HUES64 (cell line): ENCODE data around the gene LEPROT.
A peak's percentile ranks its signal among the peaks of the same experiment; 100 is the strongest.

Source experiments
- H3K27ac ChIP-seq: 2 replicates; pipeline ENCODE4 v1.7.0; 2013; ENCODE audit warnings: low read depth, low read length, inconsistent platforms
- H3K27me3 ChIP-seq: 2 replicates; pipeline ENCODE4 v1.6.1; 2013; ENCODE audit warnings: mild to moderate bottlenecking, low read length; ENCODE audit not compliant: insufficient read depth
- H3K36me3 ChIP-seq: 2 replicates; pipeline ENCODE4 v1.6.1; 2013; ENCODE audit warnings: mild to moderate bottlenecking, low read length; ENCODE audit not compliant: insufficient read depth
- H3K4me1 ChIP-seq: 2 replicates; pipeline ENCODE4 v1.6.1; 2013; ENCODE audit warnings: mild to moderate bottlenecking, low read length, moderate library complexity; ENCODE audit not compliant: insufficient read depth
- H3K4me3 ChIP-seq: 2 replicates; pipeline ENCODE4 v1.5.1; 2013; ENCODE audit warnings: mild to moderate bottlenecking, low read length, moderate library complexity
- H3K9ac ChIP-seq: 2 replicates; pipeline ENCODE4 v1.6.1; 2013; ENCODE audit warnings: mild to moderate bottlenecking, low read depth, low read length
- H3K9me3 ChIP-seq: 2 replicates; pipeline ENCODE4 v1.6.1; 2013; ENCODE audit warnings: low read depth, low read length; ENCODE audit not compliant: insufficient read depth
- WGBS: fragments of 150-250, 120-280 bp; methylation state at CpG from one replicate; pipeline ENCODE4 v1.1.7; 2013; ENCODE audit warnings: missing lambda C conversion rate; 5-methylcytosine and 5-hydroxymethylcytosine counted together

Gene LEPROT

GRCh38 chr1:65425006-65425405 lies 4.5 kb downstream of the LEPROT start:
- Histone ChIP-seq H3K36me3 (peaks cover 28% of the 10 kb centered on the region), H3K4me3 (no peak overlapping the region), H3K4me1 (peaks cover 55% of the 10 kb centered on the region), H3K27ac (peak overlapping the region; percentile 94), H3K27me3 (no peaks in the 10 kb centered on the region), H3K9ac (peak overlapping the region; percentile 51; the same call in 1 of the 2 replicates), H3K9me3 (no peaks in the 10 kb centered on the region)
- 97% methylated on average over 2 of the region's 2 CpGs for WGBS

- no peaks in the 10 kb centered on the region for H3K9me3 ChIP-seq
- 66% methylated on average over 3 of the region's 3 CpGs for WGBS
- no peak overlapping the region for H3K4me3 ChIP-seq
- peak overlapping the region; percentile 51; the same call in 1 of the 2 replicates for H3K9ac ChIP-seq
- H3K36me3 ChIP-seq: peaks cover 35% of the 10 kb centered on the region
- peak overlapping the region; percentile 94 for H3K27ac ChIP-seq
- H3K27me3 ChIP-seq: no peaks in the 10 kb centered on the region
- H3K4me1 ChIP-seq: peaks cover 58% of the 10 kb centered on the region
Observed at GRCh38 chr1:65425697-65426096, 5.2 kb downstream of the LEPROT start.

- Histone ChIP-seq H3K4me1 (peaks cover 64% of the 10 kb centered on the region), H3K4me3 (no peak overlapping the region), H3K9ac (no peak overlapping the region), H3K36me3 (peaks cover 44% of the 10 kb centered on the region), H3K27ac (no peak overlapping the region), H3K9me3 (no peaks in the 10 kb centered on the region), H3K27me3 (no peaks in the 10 kb centered on the region)
- 90% methylated on average over 2 of the region's 2 CpGs for WGBS
Observed at GRCh38 chr1:65429078-65429477, 8.6 kb downstream of the LEPROT start.

GRCh38 chr1:65429806-65430205 lies 9.3 kb downstream of the LEPROT start:
- H3K36me3 ChIP-seq: peaks cover 46% of the 10 kb centered on the region
- H3K4me1 ChIP-seq: peaks cover 60% of the 10 kb centered on the region
- no peaks in the 10 kb centered on the region for H3K9me3 ChIP-seq
- H3K9ac ChIP-seq: no peak overlapping the region
- H3K4me3 ChIP-seq: no peak overlapping the region
- no peaks in the 10 kb centered on the region for H3K27me3 ChIP-seq
- WGBS: 80% methylated on average over 7 of the region's 7 CpGs
- peak overlapping the region; percentile 39; the same call in 1 of the 2 replicates for H3K27ac ChIP-seq

- Histone ChIP-seq H3K9ac (no peak overlapping the region), H3K27ac (peak overlapping the region; percentile 1; the same call in 1 of the 2 replicates), H3K4me3 (no peak overlapping the region), H3K27me3 (no peaks in the 10 kb centered on the region), H3K9me3 (no peaks in the 10 kb centered on the region), H3K4me1 (peaks cover 49% of the 10 kb centered on the region), H3K36me3 (peaks cover 46% of the 10 kb centered on the region)
- no CpG with 5 or more reads among the region's 1 CpG for WGBS
Observed at GRCh38 chr1:65431111-65431705, 10.7 kb downstream of the LEPROT start.

- Histone ChIP-seq H3K27me3 (no peaks in the 10 kb centered on the region), H3K9ac (0 out of 2 replicates have a peak overlapping the region, but pooled peaks have one; percentile 28), H3K36me3 (peaks cover 31% of the 10 kb centered on the region), H3K27ac (no peak overlapping the region), H3K4me1 (peaks cover 47% of the 10 kb centered on the region), H3K4me3 (peak overlapping the region; percentile 14; the same call in 1 of the 2 replicates), H3K9me3 (no peaks in the 10 kb centered on the region)
- 33% methylated on average over 8 of the region's 8 CpGs for WGBS
Observed at GRCh38 chr1:65432918-65433317, 12.4 kb downstream of the LEPROT start.

- Histone ChIP-seq H3K27me3 (no peaks in the 10 kb centered on the region), H3K9ac (no peak overlapping the region), H3K27ac (no peak overlapping the region), H3K36me3 (peaks cover 22% of the 10 kb centered on the region), H3K9me3 (no peaks in the 10 kb centered on the region), H3K4me3 (no peak overlapping the region), H3K4me1 (peaks cover 45% of the 10 kb centered on the region)
- 80% methylated on average over 1 of the region's 1 CpG for WGBS
Observed at GRCh38 chr1:65434255-65434654, 13.8 kb downstream of the LEPROT start.

- Histone ChIP-seq H3K27ac (no peak overlapping the region), H3K27me3 (no peaks in the 10 kb centered on the region), H3K36me3 (peaks cover 22% of the 10 kb centered on the region), H3K9ac (no peak overlapping the region), H3K4me3 (no peak overlapping the region), H3K4me1 (peaks cover 40% of the 10 kb centered on the region), H3K9me3 (no peaks in the 10 kb centered on the region)
- WGBS: 87% methylated on average over 3 of the region's 3 CpGs
Observed at GRCh38 chr1:65434760-65435159, 14.3 kb downstream of the LEPROT start.

GRCh38 chr1:65435987-65436386 lies 15.5 kb downstream of the LEPROT start:
- 93% methylated on average over 2 of the region's 2 CpGs for WGBS
- Histone ChIP-seq H3K27me3 (no peaks in the 10 kb centered on the region), H3K9me3 (no peaks in the 10 kb centered on the region), H3K4me3 (no peak overlapping the region), H3K36me3 (peaks cover 12% of the 10 kb centered on the region; the same call in 1 of the 2 replicates), H3K9ac (no peak overlapping the region), H3K27ac (no peak overlapping the region), H3K4me1 (peaks cover 32% of the 10 kb centered on the region)

GRCh38 chr1:65437616-65438015 lies 17.1 kb downstream of the LEPROT start:
- Histone ChIP-seq H3K4me1 (peaks cover 21% of the 10 kb centered on the region), H3K27ac (no peak overlapping the region), H3K9ac (no peak overlapping the region), H3K4me3 (no peak overlapping the region), H3K36me3 (peaks cover 9% of the 10 kb centered on the region; the same call in 1 of the 2 replicates), H3K9me3 (peaks cover 4% of the 10 kb centered on the region; the same call in 1 of the 2 replicates), H3K27me3 (no peaks in the 10 kb centered on the region)
- 96% methylated on average over 6 of the region's 7 CpGs for WGBS

GRCh38 chr1:65440322-65440900 lies 19.9 kb downstream of the LEPROT start:
- 90% methylated on average over 12 of the region's 12 CpGs for WGBS
- H3K27ac ChIP-seq: no peak overlapping the region
- no peak overlapping the region for H3K9ac ChIP-seq
- no peaks in the 10 kb centered on the region for H3K27me3 ChIP-seq
- no peaks in the 10 kb centered on the region for H3K36me3 ChIP-seq
- peaks cover 18% of the 10 kb centered on the region for H3K4me1 ChIP-seq
- peaks cover 8% of the 10 kb centered on the region; the same call in 1 of the 2 replicates for H3K9me3 ChIP-seq
- no peak overlapping the region for H3K4me3 ChIP-seq
